HPDE6-E6E7 (cell line): ENCODE data around the gene LRRFIP1.
A peak's percentile ranks its signal among the peaks of the same experiment; 100 is the strongest.
"Not testable (repeated sequence)": the region's sequence is repeated elsewhere in the genome, so short reads cannot be mapped to it uniquely, and the experiment has no call there.

Experiments used
- DNase-seq: peaks from one replicate; pipeline ENCODE4 v3.0.0; 2011; ENCODE audit warnings: missing footprints; ENCODE audit errors: extremely low spot score

LRRFIP1 gene

DNA sequence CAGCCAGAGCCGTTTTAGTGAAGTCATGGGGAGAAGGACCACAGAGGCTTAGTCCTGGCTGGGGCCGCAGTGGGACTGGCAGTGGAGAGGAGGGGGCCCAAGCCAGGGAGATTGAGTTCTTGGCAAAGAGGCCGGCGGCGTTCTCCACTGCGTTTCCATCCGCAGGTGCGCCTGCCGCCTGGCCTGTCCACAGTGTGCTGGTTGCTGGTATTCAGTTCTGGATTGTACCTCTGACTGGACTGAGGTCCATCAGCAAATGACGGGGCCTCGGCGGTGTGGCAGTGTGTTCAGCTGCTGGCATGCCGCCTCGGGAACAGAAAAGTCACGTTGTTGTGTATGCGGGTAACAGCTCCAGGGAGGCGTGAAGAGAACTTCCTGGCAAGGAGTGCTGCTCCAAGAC, 36.8 kb downstream of the LRRFIP1 start:
- DNase-seq = no peak

DNA sequence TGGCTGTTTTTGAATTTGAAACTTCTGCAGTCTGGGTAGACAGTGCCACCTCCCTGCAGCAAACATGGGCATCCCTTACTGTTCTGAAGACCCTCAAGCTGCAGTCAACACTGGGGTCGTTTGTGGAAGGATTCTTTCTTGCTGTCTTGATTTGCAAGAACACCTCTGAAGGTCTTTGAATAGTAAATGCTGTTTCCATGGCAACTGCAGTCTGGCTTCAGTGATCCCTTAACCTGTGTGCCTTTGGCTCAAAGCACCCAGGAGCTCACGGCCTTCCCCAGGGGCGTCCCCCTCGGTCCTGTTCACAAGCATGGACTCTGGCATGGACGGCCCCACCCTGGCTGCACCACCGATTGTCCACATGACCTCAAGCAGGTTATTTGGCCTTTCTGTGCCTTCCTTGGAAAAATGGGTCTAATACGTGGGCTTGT, 38.3 kb downstream of the LRRFIP1 start:
- no peak for DNase-seq

DNA sequence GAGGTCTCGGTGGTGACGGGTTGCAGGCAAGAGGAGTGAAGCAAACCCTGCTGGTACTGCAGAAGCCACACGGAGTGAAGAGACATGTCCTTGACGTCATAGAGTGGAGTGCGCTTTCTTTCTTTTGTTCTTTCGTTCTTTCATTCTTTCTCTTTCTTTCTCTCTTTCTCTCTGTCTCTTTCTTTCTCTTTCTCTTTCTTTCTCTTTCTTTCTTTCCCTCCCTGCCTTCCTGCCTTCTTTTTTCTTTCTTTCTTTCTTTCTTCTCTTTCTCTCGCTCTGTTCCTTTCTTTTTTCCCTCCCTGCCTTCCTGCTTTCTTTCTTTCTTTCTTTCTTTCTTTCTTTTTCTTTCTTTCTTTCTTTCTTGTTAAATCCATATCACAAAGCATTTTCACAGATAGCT, 39.2 kb downstream of the LRRFIP1 start:
- DNase-seq = no peak

DNA sequence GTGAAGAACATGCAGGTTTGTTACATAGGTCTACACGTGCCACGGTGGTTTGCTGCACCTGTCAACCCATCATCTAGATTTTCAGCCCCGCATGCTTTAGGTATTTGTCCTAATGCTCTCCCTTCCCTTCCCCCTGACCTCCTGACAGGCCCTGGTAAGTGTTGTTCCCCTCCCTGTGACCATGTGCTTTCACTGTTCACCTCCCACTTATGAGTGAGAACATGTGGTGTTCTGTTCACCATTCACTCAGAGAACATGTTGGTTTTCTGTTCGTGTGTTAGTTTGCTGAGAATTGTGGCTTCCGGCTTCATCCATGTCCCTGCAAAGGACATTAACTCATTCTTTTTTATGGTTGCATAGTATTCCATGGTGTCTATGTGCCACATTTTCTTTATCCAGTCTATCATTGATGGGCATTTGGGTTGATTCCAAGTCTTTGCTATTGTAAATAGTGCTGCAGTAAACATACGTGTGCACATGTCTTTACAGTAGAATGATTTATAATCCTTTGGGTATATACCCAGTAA, 39.7 kb downstream of the LRRFIP1 start:
- not testable (repeated sequence) for DNase-seq

DNA sequence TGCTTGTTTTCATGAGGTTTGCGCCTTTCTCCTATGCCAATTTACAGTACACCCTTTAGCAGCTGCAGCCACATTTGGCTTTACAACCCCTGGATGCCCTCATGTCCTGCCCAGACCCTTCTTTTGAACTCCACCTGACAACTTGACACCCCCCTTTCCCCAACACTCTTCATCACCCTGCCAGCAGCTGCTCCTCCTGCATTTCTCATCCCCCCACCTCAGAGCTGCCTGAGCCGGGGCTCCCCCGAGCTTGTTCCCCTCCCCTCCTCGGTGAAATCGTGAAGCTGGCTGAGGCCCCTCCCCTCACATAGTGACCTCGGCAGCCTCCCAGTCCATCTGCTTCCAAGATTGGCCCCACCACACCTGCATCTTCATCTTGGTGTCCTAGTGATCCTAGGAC, 40.5 kb downstream of the LRRFIP1 start:
- no peak for DNase-seq

DNA sequence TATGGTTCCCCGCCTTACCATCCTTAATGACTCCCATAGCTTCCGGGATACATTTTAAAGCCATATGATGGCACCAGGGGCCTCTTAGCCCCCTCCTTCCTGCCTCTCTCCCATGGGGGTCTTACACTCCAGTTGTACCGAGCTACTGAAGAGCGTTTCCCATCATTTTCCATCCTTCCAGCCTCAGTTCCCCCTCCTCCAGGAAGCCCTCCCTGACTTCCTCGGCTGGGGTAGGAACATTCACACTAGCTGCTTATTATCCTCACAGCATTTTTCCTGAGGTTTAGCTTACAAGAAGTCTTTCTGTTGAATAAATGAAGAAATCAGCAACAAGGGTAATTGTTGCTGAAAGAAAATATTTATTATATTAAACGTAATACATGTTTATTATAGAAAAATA, 41.1 kb downstream of the LRRFIP1 start:
- DNase-seq = no peak

DNA sequence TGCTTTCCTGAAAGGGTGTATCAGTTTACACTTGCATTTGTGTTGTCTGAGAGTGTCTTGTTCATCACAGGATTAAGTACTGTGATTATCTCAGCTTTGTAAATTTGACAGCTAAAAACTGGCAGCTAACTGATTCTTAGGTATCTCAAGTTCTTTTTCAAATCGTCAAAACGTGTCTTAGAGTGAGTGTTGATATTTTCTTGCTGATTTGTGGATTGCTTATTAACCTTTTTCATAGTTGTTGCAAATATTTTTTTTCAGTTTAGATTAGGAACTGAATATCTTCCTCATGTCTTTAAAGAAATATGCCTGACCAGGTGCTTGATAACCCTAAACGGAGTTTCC, 41.9 kb downstream of the LRRFIP1 start:
- no peak for DNase-seq

DNA sequence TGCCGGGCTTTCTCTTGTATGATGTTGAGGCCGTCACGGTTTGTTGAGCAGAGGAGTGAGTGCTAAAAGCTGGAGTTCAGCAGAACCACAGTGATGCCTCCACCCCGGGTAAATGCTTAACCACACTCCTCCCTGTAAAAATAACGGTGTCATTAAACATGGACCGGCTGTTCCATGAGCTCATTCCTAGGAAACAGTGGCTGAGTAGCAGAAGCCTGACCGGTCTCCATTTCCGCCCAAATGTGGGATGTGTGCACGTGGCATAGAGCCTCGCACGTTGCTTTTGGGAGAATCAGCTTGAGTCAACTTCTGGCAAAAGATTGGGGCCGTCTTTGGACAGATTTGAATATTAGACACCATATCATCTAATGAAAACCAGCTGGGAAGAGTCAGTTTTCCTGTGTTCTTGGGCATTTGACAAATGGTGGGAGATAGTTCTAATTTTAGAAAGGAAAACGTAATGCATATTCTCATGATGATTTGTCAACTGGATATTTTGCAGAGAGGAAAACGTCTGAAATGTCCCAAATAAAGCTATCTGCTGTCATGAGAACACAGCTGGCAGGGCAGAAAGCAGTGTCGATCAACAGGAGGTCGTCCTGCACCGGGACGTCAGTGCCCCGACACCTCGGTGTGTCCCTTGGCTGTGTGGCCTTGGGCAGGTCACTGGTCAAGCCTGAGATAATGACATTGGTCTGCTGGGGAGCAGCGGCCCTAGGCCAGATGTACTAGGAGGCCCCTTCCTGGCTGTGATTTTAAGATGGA, 42.4 kb downstream of the LRRFIP1 start:
- DNase-seq = no peak

DNA sequence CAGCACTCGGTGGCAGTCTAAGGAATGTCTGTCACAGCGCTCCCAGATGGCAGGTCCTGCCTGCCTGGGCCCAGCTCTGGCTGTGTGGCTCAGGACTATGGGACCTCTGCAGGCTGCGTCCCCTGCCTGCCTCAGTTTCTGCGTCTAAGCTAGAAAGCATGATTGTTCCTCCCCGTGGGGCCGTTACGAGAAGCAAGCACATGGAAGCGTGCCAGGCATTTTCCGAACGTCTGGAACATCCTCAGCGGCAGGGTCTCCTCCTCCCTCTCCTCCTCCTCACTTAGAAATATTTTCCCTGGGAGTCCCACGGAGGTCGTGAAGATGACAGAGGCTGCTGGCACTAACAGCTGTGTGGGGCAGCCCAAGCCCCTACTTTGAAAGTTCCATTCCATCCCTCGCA, 43.3 kb downstream of the LRRFIP1 start:
- no peak for DNase-seq

DNA sequence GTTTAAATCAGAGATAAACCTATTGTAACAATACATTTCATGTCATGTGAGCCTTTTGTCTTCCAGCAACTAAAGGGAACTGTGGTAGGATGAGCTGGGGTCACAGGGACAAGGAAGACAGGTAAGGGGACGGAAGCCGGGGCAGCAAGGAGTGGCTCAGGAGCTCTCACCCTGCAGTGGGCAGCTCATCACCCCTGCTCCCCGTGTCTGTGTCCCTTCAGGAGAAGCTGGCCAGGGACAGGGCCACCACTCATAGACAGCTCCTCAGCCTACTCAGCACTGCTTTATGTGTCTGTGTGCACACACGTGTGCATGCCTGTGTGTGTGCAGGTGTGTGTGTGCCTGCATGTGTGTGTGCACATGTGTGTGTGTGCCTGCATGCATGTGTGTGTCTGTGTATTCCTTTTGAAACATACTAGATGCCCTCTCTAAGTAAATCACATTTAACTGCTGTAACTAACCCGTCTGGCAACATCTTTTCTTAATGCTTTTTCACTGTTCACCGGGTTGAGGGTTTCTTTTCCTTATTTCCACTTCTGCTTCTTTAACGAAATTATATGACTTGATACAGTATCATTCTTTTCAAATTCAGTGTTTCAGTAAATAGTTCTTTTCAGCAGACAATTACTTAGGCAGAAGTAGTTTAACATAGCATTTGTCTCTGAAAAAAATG, 44.2 kb downstream of the LRRFIP1 start:
- no peak for DNase-seq

DNA sequence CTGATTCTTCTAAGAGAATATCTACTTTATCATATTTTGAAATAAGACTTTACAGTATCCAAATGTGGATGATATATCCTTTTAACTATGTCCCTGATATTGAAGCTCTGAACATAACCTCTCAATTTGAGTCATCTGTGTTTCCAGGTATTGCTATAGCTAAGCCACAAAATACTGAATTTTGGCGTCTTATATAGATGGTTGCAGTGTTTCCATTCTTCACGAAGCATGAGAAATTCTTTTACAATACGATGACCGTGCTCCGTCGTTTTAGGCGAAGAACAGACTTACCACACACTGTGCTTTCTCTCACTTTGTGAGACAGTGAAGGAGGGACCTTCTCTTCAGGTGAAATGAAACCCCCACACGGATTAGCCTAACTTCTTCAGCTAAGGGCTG, 45.3 kb downstream of the LRRFIP1 start:
- DNase-seq = no peak

DNA sequence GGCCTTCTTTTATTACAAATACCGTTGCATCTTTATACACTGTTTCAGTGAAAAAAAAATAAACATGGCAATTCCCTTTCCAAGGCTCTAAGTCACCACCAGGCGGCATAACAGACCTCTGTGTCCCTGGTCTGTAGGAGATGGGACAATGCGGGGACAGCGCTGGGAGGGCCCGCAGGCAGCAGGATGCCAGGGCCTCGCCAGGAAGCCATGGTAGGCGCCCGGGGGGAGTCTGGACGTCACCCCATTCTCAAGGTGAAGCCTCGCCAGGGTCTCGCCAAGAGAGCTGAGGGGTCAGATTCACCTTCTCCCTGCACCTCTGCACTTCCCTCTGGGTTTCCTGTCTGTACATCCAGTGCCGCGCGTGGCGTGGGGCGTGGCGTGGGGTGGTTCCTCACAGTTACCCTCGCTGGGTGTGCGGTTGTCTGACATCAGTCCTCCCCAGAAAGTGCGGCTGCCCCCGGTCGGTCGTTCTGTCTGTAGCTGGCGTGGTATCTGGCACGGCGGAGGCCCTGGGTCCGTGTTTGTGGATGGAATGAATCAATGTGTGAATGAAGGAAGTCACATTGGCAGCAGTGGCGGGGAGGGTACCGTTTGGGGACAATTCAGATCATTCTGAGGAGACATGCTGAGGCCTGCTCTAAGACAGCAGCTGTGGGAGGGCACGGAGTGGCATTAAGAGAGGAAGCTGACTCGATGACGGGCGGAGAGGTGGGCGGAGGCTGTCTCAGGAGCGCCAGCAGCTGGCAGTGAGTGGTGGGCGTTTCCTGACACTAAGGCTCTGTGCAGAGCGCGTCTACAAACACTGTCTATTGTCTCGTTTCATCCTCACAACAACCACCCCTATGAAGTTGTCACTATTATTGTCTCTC, 46.0 kb downstream of the LRRFIP1 start:
- peak; percentile 66 for DNase-seq

DNA sequence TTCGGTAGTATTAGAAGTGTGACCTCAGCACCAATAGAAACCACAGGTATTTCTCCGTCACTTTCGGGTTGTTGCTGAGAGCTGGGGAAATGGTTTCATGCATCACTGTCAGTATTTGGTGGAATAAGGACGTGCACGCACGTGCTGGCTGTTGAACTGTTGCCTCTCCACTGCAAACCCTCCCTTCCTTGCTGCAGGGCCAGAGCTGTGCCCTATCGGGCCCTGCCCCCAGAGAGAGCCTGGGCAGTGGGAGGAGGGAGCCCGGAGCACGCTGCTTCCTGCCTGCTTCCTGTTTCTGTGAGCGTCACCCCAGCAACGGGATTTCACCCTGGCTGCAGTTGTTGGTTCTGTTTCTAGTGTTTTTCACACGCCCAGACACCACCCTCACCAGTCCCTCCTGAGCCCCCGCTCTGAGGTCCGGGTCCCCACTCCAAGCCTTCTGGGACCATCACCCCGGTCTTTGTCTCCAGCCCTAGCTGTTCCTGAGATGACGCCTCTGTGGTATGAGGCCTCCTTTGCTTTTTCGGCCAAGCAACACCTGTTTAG, 47.4 kb downstream of the LRRFIP1 start:
- DNase-seq = peak; percentile 83

DNA sequence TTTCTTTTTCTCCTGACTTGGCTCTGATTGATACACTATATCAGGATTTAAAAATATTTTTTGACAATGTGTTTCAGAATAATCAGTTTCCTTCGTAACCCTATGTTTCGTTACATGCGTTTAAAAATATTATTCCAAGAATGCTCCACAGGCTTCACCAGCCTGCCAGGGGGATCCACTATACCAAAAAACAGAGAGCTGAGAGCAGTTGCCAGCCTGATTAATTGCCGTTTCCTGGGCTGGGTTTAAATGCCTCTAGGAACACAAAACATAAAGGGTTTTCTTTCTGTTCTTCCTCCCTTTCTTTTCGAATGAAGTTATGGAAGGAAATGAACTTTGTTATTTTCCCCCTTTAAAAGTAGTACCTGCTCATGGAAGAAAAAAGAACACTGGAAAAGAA, 47.9 kb downstream of the LRRFIP1 start:
- no peak for DNase-seq

DNA sequence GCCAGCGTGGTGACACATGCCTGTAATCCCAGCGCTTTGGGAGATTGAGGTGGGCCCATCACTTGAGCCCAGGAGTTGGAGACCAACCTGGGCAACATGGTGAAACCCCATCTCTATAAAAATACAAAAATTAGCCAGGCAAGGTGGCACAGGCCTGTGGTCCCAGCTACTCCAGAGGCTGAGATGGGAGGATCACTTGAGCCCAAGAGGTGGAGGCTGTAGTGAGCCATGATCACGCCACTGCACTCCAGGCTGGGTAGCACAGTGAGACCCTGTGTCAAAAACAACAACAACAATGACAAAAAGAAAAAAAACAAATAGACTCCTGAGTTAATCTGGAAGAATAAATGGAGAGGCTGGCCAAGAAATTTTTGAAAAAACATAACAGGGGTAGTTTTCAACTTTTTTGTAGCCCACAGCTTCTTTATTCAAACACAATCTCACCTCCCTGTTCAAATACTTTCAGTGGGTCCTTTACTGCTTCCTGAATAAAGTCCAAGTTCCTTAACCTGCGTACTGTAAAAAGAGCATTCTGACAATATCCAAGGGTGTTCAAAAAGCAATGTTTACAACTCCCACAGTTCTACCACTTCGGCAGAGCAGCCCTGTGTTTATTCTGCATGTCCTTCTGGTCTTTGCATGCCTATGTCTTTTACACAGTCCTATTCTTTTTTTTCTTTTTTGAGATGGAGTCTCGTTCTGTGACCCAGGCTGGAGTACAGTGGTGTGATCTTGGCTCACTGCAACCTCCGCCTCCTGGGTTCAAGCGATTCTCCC, 53.5 kb downstream of the LRRFIP1 start:
- DNase-seq = no peak

DNA sequence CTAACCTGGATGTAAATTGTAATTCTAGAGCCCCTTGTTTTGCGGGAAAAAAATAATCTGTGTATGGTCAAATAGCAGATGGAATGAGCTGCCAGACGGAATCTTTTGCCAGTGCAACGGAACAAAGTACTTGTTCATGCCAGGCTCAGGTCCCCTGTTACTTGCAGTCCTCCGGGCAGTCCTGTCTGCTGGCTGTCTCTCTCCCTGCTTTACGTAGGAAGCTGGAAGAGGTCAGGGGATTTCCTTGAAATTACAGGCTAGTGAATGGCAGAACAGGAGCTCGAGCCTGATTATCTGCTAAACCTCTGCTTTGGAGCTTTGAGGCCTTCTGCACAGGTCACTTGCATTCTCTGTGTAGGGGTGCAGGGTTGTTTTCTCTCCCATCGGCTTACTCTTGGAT, 54.8 kb downstream of the LRRFIP1 start:
- no peak for DNase-seq

DNA sequence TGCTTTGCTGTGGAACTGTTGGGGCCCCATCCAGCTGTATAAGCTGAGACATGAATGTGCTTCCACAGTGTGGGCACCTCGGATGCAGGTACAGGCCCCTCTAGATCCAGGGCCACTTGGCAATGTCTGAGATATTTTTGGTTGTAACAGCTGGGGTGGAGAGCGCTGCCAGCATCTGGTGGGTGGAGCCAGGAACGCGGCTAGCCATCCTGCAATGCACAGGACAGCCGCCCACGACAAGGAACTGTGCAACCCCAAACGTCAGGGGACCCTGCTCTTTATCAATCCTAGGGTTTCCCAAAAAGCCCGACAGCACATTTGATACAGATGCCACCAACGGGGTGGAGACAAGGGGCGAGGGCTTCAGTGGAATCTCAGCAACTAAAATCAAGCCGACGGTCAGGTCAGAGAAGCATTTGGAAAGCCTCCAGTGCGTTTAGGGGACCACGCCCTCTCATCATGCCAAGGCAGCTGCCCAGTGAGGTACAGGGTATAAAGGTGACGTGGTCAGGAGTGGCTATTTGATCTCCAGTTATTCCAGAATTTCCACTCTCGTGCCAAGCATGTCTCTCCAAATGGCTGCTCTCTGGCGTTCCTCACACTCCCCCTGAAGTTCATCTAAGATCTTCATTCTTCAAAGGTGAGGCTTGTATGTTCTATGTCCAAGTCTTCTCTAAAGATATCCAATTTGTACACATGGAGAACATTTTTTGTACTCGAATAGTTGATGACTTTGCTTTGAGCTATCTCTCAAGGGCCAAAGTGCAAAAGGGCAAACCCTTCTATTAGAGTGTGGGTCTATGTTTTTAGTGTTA, 55.7 kb downstream of the LRRFIP1 start:
- no peak for DNase-seq

DNA sequence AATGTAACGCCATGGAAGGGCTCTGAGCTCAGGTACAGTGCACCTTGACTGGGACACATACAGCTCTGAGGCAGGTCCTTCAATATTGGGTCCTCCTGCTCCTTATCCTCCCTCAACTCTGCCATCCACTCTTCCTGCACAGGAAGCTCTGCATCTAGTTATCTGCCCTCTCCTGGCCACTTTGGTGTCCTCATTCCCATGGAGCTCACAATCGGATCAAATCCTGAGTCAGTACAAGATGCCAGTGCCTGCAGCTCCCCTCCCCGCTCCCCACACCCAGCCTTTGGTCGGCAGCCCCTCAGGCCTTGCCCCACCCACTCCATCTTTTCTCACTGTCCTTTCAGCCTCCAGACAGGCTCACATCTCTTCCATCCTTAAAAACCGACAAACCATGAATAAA, 58.0 kb downstream of the LRRFIP1 start:
- DNase-seq = no peak

DNA sequence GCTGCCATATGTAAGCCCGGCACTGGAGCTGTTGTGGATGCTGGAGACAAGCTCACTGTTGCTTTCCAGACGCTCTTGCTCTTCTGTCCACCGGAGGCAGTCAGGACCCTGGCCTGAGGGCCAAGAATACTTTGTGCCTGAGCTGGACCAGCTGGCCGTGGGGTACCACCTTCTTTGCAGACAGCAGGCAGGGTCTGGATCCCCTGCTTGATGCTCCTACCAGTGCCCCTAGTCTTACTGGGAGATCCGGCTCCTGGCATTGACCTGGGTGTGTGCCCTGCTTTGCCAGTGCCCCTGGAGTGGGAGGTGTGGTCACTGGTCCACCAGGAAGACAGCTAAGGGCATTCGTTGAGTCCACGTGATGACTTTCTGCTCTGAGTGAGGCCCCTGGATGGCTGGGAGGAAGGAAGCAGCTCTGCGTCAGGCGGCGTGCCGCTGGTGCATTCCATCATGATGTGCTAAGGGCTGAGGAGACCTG, 59.3 kb downstream of the LRRFIP1 start:
- DNase-seq = no peak

DNA sequence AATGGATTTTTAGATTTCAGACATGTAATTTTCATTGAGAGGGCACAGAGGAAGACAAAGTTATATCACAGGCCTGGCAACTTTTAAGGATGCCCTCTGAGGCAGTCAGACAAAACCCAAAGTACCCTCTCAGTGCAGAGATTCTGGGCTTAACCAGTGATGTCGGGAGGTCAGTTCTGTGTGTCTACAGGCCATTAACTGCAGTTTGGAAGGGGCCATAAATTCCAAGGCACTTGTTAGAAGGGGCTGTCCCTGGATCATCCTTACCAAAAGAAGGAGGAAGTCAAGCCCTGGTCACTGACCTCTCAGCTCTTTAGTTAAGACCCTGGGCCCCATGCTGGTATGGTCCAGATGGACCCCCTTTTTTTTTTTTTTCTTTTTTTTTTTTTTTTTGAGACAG, 60.7 kb downstream of the LRRFIP1 start:
- DNase-seq = no peak
